ENCODE data around the gene RIMOC1.

- TF ChIP-seq, protein P1, sequence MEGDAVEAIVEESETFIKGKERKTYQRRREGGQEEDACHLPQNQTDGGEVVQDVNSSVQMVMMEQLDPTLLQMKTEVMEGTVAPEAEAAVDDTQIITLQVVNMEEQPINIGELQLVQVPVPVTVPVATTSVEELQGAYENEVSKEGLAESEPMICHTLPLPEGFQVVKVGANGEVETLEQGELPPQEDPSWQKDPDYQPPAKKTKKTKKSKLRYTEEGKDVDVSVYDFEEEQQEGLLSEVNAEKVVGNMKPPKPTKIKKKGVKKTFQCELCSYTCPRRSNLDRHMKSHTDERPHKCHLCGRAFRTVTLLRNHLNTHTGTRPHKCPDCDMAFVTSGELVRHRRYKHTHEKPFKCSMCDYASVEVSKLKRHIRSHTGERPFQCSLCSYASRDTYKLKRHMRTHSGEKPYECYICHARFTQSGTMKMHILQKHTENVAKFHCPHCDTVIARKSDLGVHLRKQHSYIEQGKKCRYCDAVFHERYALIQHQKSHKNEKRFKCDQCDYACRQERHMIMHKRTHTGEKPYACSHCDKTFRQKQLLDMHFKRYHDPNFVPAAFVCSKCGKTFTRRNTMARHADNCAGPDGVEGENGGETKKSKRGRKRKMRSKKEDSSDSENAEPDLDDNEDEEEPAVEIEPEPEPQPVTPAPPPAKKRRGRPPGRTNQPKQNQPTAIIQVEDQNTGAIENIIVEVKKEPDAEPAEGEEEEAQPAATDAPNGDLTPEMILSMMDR (IDR thresholded peaks at IDR 0.05; ENCODE audit: poor library complexity), result no peak
- no peak for TF ChIP-seq EZH2 (IDR thresholded peaks at IDR 0.05; ENCODE audit: borderline replicate concordance)
Measured at GRCh38 chr5:41883936-41884335, 20.2 kb upstream of the RIMOC1 start.

All from hepatocyte (in vitro differentiated cells).